ENCODE data around the gene SRGAP2C. TPM values are rescaled to one million over a fixed set of nuclear protein-coding genes. Genes with fewer than 3 reads are reported as not detected.
"Not testable (repeated sequence)": the region's sequence is repeated elsewhere in the genome, so short reads cannot be mapped to it uniquely, and the experiment has no call there.

The SRGAP2C gene
- total RNA-seq, 2 experiments from 2014 or later: 20.3 to 26.4 TPM

DNA sequence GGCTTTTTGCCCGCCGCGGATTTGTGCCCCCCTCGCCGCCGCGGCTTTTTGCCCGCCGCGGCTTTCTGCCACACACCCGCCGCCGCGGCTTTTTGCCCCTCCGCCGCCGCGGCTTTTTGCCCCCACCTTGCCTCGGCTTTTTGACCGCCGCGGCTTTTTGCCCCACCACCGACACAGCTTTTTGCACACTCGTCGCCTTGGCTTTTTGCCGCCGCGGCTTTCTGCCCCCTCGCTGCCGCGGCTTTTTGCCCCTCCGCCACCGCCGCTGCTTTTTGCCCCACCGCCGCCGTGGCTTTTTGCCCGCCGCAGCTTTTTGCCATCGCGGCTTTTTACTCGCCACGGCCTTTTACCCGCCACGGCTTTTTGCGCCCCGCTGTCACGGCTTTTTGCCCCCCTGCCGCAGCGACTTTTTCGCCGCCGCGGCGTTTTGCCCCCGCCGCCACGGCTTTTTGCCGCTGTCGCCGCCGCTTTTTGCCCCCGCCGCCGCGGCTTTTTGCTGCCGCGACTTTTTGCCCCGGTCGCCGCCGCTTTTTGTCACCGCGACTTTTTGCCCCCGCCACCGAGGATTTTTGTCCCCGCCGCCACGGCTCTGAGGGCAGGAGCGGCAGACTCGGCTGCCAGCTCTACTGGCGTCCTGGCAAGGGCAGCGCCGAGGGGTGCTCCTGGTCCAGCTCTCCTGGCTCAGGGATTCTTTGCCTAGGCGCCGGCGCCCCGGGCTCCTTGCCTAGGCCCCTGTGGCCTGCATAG lies 211.7 kb downstream of the SRGAP2C start:
- H3K4me1 Mint-ChIP-seq (ENCODE audit: low read depth): peaks cover 17% of the 10 kb centered on the region
- CTCF ChIA-PET: interaction anchor here (0.7 kb wide), 1 partner anchor 36 kb away, joined by 3 read pairs; no protein-coding TSS in a partner anchor
- H3K27me3 Mint-ChIP-seq: peaks cover 12% of the 10 kb centered on the region
- POLR2A ChIA-PET; intact Hi-C loops (cut with micrococcal nuclease); H3K27ac Mint-ChIP-seq: not testable (repeated sequence)
- peaks cover 15% of the 10 kb centered on the region for H3K9me3 Mint-ChIP-seq
- peak overlapping the region; percentile 83 for H3K4me3 Mint-ChIP-seq
- peaks cover 15% of the 10 kb centered on the region for H3K36me3 Mint-ChIP-seq
- peak; percentile 33 for DNase-seq

DNA sequence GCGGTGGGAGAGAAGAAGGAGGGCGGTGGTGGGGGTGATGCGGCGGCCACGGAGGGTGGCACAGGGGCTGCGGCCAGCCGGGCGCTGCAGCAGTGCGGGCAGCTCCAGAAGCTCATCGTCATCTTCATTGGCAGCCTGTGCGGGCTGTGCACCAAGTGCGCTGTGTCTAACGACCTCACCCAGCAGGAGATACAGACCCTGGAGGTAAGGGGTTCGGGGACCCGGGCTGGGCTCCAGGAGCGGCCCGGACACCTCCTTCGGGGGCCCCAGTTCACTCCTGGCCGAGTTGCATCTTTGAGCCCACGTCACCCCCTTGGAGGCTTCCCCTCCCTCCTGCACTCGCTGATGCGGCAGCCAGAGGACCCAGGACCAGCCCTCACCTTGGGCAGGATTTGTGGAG lies 212.3 kb downstream of the SRGAP2C start:
- DNase-seq; H3K27ac Mint-ChIP-seq; CTCF ChIA-PET; POLR2A ChIA-PET; intact Hi-C loops (cut with micrococcal nuclease): not testable (repeated sequence)
- peaks cover 19% of the 10 kb centered on the region for H3K4me1 Mint-ChIP-seq (ENCODE audit: low read depth)
- peaks cover 15% of the 10 kb centered on the region for H3K36me3 Mint-ChIP-seq
- peaks cover 18% of the 10 kb centered on the region for H3K9me3 Mint-ChIP-seq
- H3K27me3 Mint-ChIP-seq: peaks cover 12% of the 10 kb centered on the region
- peak overlapping the region; percentile 83 for H3K4me3 Mint-ChIP-seq

DNA sequence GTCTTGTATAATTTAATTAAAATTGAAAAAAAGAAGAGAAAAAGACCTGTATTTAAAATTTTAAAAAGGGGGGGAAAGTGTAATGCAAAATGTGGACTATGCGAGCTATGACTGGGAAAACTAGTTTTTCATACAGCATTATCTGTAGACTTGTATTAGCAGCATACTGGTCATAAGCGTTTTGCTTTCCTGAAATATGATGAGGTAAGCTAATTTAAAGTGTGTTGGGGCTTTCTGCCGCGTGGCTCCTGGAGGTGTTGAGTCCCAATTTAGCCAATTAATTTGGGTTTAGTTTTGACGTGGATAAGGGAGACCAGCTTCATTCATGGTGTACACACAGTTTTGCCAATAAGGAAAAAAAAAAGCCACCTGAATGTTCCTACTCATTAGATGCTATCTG lies 214.4 kb downstream of the SRGAP2C start:
- Mint-ChIP-seq H3K27me3 (peaks cover 12% of the 10 kb centered on the region), H3K36me3 (peaks cover 15% of the 10 kb centered on the region), H3K9me3 (peaks cover 22% of the 10 kb centered on the region), H3K4me1 (ENCODE audit: low read depth) (peaks cover 19% of the 10 kb centered on the region)
- DNase-seq; H3K4me3 Mint-ChIP-seq; intact Hi-C loops (cut with micrococcal nuclease); POLR2A ChIA-PET; CTCF ChIA-PET; H3K27ac Mint-ChIP-seq: not testable (repeated sequence)

DNA sequence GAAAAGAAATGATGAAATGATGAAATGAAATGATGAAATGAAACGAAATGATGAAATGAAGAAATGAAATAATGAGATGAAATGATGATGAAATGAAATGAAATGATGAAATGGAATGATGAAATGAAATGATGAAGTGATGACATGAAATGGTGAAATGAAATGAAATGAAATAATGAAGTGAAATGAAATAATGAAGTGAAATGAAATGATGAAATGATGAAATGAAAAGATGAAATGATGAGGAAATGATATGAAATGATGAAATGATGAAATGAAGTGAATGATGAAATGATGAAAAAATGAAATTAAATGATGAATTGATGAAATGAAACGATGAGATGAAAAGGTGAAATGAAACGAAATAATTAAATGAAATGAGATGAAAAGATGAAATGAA lies 215.3 kb downstream of the SRGAP2C start:
- Mint-ChIP-seq H3K27ac (peak overlapping the region; percentile 20), H3K27me3 (peaks cover 12% of the 10 kb centered on the region), H3K4me3 (peak overlapping the region; percentile 17), H3K4me1 (ENCODE audit: low read depth) (peaks cover 19% of the 10 kb centered on the region), H3K9me3 (peaks cover 22% of the 10 kb centered on the region), H3K36me3 (peaks cover 15% of the 10 kb centered on the region)
- DNase-seq; CTCF ChIA-PET; intact Hi-C loops (cut with micrococcal nuclease); POLR2A ChIA-PET: not testable (repeated sequence)

DNA sequence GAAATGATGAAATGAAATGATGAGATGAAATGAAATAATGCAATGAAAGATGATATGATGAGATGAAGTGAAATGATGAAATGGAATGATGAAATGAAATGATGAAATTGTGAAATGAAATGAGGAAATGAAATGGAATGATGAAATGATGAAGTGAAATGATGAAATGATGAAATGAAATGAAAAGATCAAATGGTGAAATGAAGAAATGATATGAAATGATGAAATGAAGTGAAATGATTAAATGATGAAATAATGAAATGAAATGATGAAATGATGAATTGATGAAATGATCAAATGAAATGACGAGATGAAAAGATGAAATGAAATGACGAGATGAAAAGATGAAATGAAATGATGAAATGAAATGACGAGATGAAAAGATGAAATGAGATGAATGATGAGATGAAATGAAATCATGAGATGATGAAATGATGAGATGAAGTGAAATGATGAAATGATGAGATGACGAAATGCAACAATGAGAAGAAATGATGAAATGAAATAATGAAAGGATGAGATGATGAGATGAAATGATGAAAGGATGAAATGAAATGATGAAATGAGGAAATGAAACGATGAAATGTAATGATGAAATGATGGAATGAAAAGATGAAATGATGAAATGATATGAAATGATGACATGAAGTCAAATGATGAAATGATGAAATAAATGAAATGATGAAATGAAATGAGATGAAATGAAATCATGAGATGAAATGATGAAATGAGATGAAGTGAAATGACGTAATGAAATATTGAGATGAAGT lies 216.0 kb downstream of the SRGAP2C start:
- H3K9me3 Mint-ChIP-seq: peaks cover 22% of the 10 kb centered on the region
- H3K27me3 Mint-ChIP-seq; CTCF ChIA-PET; POLR2A ChIA-PET; intact Hi-C loops (cut with micrococcal nuclease); DNase-seq: not testable (repeated sequence)
- H3K27ac Mint-ChIP-seq: peak overlapping the region; percentile 20
- H3K36me3 Mint-ChIP-seq: peaks cover 15% of the 10 kb centered on the region
- H3K4me1 Mint-ChIP-seq (ENCODE audit: low read depth): peaks cover 17% of the 10 kb centered on the region
- H3K4me3 Mint-ChIP-seq: peak overlapping the region; percentile 63

DNA sequence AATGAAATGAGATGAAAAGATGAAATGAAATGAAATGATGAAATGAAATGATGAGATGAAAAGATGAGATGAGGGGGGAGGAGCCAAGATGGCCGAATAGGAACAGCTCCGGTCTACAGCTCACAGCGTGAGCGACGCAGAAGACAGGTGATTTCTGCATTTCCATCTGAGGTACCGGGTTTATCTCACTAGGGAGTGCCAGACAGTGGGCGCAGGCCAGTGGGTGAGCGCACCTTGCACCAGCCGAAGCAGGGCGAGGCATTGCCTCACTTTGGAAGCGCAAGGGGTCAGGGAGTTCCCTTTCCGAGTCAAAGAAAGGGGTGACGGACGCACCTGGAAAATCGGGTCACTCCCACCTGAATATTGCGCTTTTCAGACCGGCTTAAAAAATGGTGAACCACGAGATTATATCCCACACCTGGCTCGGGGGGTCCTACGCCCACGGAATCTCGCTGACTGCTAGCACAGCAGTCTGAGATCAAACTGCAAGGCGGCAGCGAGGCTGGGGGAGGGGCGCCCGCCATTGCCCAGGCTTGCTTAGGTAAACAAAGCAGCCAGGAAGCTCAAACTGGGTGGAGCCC lies 216.7 kb downstream of the SRGAP2C start:
- POLR2A ChIA-PET; H3K27me3 Mint-ChIP-seq; intact Hi-C loops (cut with micrococcal nuclease); CTCF ChIA-PET: not testable (repeated sequence)
- peak overlapping the region; percentile 63 for H3K4me3 Mint-ChIP-seq
- H3K9me3 Mint-ChIP-seq: peaks cover 22% of the 10 kb centered on the region
- DNase-seq: peak; percentile 9
- H3K4me1 Mint-ChIP-seq (ENCODE audit: low read depth): peaks cover 16% of the 10 kb centered on the region
- H3K36me3 Mint-ChIP-seq: peaks cover 15% of the 10 kb centered on the region
- peak overlapping the region; percentile 20 for H3K27ac Mint-ChIP-seq

DNA sequence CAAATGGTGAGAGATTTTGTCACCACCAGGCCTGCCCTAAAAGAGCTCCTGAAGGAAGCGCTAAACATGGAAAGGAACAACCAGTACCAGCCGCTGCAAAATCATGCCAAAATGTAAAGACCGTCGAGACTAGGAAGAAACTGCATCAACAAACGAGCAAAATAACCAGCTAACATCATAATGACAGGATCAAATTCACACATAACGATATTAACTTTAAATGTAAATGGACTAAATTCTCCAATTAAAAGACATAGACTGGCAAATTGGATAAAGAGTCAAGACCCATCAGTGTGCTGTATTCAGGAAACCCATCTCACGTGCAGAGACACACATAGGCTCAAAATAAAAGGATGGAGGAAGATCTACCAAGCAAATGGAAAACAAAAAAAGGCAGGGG lies 218.5 kb downstream of the SRGAP2C start:
- intact Hi-C loops (cut with micrococcal nuclease); POLR2A ChIA-PET; H3K27me3 Mint-ChIP-seq; H3K27ac Mint-ChIP-seq; CTCF ChIA-PET; H3K4me3 Mint-ChIP-seq; DNase-seq: not testable (repeated sequence)
- Mint-ChIP-seq H3K4me1 (ENCODE audit: low read depth) (peaks cover 16% of the 10 kb centered on the region), H3K9me3 (peaks cover 22% of the 10 kb centered on the region), H3K36me3 (peaks cover 15% of the 10 kb centered on the region)

DNA sequence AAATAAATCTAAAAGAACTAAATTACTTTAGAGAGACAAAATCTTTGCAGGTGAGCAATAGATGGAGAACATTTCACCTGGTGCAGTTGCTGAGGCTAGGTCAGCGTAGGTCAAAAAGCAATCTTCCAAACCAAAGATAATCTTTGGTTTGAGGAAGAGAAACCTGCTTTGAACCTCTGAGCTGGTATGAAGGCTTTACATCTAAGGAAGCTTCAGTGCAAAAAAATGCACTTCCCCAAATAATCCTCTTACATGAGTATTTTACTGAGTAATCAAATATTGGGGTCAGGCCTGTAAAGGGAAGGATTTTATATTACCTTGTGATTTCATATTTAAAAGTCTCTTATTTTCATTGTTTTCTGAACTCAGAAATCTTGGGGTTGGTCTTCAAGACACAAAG lies 223.6 kb downstream of the SRGAP2C start:
- CTCF ChIA-PET: no interaction called here
- Mint-ChIP-seq H3K9me3 (no peaks in the 10 kb centered on the region), H3K4me3 (no peak overlapping the region), H3K36me3 (no peaks in the 10 kb centered on the region), H3K27me3 (no peaks in the 10 kb centered on the region), H3K4me1 (ENCODE audit: low read depth) (peaks cover under 1% of the 10 kb centered on the region), H3K27ac (no peak overlapping the region)
- no peak for DNase-seq
- intact Hi-C loops (cut with micrococcal nuclease): no loop called here
- POLR2A ChIA-PET: no interaction called here

DNA sequence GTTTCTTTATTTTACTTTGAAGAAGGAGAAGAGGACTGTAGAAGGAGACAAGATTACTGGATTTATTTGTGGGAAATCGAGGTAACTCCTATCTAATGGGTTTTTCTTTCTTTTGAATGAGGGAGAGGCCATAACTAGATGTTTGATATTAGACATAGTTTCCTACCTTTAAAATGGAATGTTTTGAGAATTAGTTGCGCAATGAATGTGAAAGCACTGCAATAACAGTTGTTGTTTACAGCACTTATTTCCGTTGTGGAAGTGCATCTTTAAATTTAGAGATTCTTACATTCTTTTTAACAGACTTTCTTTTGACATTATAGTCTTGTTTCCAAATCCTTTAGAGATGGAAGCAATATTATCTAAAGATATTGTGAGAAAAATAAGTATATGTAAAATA lies 229.0 kb downstream of the SRGAP2C start:
- no peaks in the 10 kb centered on the region for H3K9me3 Mint-ChIP-seq
- POLR2A ChIA-PET: no interaction called here
- DNase-seq: no peak
- H3K27ac Mint-ChIP-seq: no peak overlapping the region
- H3K4me3 Mint-ChIP-seq: no peak overlapping the region
- H3K36me3 Mint-ChIP-seq: no peaks in the 10 kb centered on the region
- peaks cover 4% of the 10 kb centered on the region for H3K4me1 Mint-ChIP-seq (ENCODE audit: low read depth)
- peaks cover 3% of the 10 kb centered on the region for H3K27me3 Mint-ChIP-seq
- intact Hi-C loops (cut with micrococcal nuclease): no loop called here
- CTCF ChIA-PET: no interaction called here

DNA sequence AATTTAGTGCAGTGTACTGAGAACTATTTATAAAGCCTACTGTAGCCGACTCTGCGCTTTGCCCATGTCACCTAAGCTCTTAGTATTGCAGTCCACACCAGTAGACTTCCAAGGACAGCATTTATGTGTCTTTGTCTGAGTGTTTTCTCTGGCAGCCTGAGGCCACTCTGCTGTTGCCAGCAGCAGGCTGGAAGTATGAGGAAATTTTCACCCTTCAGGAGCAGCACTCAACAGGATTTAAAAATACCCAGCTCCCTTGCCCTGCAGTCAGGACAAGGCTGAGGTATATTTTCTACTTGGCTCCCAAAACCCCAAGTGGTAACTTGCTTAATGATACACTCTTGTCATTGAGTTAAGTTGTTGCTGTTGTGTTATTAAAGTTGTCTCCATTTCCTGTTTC lies 230.1 kb downstream of the SRGAP2C start:
- Mint-ChIP-seq H3K27ac (no peak overlapping the region), H3K4me3 (no peak overlapping the region), H3K4me1 (ENCODE audit: low read depth) (peaks cover 4% of the 10 kb centered on the region), H3K27me3 (peaks cover 3% of the 10 kb centered on the region), H3K36me3 (no peaks in the 10 kb centered on the region), H3K9me3 (no peaks in the 10 kb centered on the region)
- no peak for DNase-seq
- intact Hi-C loops (cut with micrococcal nuclease): no loop called here
- POLR2A ChIA-PET: no interaction called here
- CTCF ChIA-PET: no interaction called here

DNA sequence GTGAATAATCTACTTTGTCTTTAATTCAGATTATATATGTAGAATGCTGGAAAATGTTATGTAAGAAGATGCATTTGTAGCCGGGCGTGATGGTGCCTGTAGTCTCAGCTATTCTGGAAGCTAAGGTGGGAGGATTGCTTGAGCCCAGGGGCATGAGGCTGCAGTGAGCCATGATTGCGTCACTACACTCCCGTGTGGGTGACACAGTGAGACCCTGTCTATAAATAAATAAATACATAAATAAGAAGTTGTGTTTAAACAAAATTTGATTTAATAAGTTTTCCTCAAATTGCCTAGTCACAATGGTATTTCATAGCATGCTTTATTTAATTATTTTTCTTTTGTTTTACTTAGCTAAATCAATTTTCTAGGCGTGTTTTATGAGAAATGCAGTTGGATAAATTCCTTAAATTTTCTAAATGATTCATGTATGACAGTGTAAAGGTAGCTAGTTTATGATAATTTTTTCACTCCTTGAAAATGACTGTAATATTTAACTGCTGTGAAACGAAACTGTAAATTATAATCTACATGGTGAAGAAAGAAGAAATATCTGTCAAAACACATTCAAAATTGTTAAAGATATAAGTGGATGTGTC lies 232.6 kb downstream of the SRGAP2C start:
- DNase-seq: no peak
- no peaks in the 10 kb centered on the region for H3K36me3 Mint-ChIP-seq
- intact Hi-C loops (cut with micrococcal nuclease): no loop called here
- H3K4me1 Mint-ChIP-seq (ENCODE audit: low read depth): peaks cover 7% of the 10 kb centered on the region
- CTCF ChIA-PET: interaction anchor here (1.5 kb wide), 1 partner anchor 29 kb away, joined by 3 read pairs; no protein-coding TSS in a partner anchor
- H3K27ac Mint-ChIP-seq: no peak overlapping the region
- no peaks in the 10 kb centered on the region for H3K9me3 Mint-ChIP-seq
- H3K27me3 Mint-ChIP-seq: peaks cover 3% of the 10 kb centered on the region
- POLR2A ChIA-PET: no interaction called here
- no peak overlapping the region for H3K4me3 Mint-ChIP-seq

DNA sequence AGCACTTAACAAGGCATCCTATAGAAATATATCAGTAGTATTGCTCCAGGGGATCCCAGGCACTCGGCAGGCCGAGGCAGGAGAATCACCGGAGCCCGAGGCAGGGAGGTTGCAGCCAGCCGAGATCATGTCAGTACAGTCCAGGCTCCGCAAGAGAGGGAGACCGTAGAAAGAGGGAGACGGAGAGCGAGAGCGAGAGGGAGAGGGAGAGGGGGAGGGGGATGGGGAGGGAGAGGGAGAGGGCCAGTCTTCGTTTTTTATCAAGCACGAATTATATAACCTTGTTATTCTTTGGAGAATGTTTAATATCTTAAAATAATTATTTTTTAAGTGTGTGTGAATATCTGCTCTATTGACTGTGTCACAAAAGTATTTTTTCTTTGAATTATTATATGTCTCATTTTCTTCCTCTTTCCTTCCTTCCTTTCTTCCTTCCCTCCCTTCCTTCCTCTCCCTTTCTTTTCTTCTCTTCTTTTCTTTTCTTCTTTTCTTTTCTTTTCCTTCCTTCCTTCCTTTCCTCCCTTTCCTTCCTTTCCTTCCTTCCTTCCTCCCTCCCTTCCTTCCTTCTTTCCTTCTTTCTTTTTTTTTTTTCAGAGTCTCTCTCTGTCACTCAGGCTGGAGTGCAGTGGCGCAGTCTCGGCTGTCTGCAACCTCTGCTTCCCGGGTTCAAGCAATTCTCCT lies 233.7 kb downstream of the SRGAP2C start:
- intact Hi-C loops (cut with micrococcal nuclease): no loop called here
- no peak for DNase-seq
- ChIA-PET POLR2A (no interaction called here), CTCF (no interaction called here)
- no peak overlapping the region for H3K27ac Mint-ChIP-seq
- H3K36me3 Mint-ChIP-seq: no peaks in the 10 kb centered on the region
- H3K27me3 Mint-ChIP-seq: peaks cover 3% of the 10 kb centered on the region
- no peak overlapping the region for H3K4me3 Mint-ChIP-seq
- no peaks in the 10 kb centered on the region for H3K9me3 Mint-ChIP-seq
- peaks cover 5% of the 10 kb centered on the region for H3K4me1 Mint-ChIP-seq (ENCODE audit: low read depth)
